ENCODE measurements around the gene PTPRN2.
"Not testable (repeated sequence)": the region's sequence is repeated elsewhere in the genome, so short reads cannot be mapped to it uniquely, and the experiment has no call there.

Gene PTPRN2

DNA sequence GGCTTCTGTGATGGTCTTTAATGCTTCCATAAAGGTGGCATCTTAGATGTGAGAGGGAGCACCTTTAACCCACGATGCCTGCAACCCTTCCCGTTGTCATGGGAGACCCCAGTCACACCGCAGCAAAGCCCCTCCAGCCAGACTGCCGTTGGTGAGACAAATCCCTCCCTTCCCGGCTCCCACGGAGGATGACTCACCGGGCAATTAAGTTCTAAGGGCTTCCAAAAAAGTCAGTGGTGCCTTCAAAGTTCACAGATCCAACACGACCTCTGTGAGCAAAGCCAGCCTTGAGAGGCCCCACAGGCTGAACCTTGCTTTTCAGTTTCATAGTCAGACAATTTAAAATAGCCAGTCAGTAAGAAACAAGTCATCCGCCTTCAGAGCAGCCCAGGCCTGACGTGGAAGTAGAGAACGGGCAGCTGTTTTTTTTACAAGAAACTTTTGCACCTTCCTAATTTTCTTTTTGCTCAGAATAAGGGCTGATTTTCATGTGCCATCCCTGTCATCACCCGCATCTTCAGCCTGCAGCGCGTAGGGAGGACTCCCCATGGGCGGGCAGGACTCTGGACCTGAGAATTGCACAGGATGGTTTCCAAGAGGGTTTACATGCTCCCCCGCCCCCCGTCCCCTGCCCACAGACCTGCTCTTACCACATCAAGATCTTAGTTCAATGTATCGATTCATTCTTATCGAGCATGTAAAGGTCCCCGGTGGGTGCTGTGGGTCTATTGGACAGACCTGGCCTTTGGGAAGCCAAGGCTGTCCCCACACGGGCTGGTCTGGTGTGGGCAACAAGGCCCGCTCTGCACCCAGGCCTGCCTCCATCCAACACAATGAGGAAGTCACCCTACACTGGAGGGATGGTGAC lies 916.9 kb downstream of the PTPRN2 start:
- DNase-seq (ENCODE audit: insufficient read length, low spot score) = no peak
- no peak for FAIRE-seq

- no peak for FAIRE-seq
These were observed 917.8 kb downstream of the PTPRN2 start for GRCh38 chr7:157669768-157670351.

GRCh38 chr7:157668884-157669767 lies 918.5 kb downstream of the PTPRN2 start:
- no peak for FAIRE-seq
- no peak for DNase-seq (ENCODE audit: insufficient read length, low spot score)

More at GRCh38 chr7:157669768-157670351, 917.8 kb downstream of the PTPRN2 start:
- no peak for DNase-seq (ENCODE audit: insufficient read length, low spot score)

- no peak for DNase-seq (ENCODE audit: insufficient read length, low spot score)
- FAIRE-seq = no peak
These were observed 919.3 kb downstream of the PTPRN2 start for GRCh38 chr7:157668221-157668883.

GRCh38 chr7:157667731-157668130 lies 919.9 kb downstream of the PTPRN2 start:
- no peak for FAIRE-seq
- DNase-seq (ENCODE audit: insufficient read length, low spot score) = no peak

GRCh38 chr7:157667261-157667660 lies 920.4 kb downstream of the PTPRN2 start:
- FAIRE-seq (no peak), DNase-seq (ENCODE audit: insufficient read length, low spot score) (no peak)

GRCh38 chr7:157666530-157667040 lies 921.0 kb downstream of the PTPRN2 start:
- DNase-seq (ENCODE audit: insufficient read length, low spot score) = no peak
- FAIRE-seq = no peak

DNA sequence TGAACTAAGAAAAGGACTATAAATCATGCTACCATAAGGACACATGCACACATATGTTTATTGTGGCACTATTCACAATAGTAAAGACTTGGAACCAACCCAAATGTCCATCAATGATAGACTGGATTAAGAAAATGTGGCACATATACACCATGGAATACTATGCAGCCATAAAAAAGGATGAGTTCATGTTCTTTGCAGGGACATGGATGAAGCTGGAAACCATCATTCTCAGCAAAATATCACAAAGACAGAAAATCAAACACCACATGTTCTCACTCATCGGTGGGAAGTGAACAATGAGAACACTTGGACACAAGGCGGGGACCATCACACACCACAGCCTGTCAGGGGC lies 922.0 kb downstream of the PTPRN2 start:
- FAIRE-seq; DNase-seq (ENCODE audit: insufficient read length, low spot score): not testable (repeated sequence)

DNA sequence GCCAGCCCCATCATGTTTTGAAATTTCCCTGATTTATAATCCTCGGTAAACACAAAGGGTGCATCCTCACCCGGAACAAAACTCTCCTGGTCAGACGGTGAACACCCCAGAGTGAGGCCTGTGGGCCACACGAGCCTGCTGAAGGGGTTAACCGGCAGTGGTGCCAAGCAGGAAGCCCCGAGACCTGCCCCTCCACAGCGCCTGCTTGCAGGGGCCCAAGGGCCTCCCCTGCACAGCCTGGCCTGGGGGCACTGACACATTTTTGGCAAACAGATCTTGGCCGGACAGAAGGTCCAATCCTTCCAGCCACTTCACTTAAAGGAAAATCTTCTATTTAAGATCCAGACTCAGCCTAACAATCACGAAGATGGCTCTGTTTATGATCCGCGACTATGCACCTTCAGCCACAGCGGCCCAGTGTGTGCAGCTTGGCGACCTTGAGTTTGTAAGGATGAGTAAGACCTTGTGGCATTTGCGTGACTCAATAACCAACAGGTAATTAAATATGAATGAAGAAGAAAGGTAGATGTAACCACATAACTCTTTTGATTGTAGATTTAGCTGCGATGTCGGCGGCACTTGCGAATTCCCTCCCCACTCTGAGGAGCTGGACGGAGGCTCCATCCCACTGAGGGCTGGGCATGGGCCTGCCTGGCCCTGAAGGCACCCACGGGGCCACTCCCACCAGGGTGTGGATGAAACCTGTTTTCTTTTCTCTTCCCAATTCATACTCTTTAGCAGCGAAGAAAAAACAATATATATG lies 922.6 kb downstream of the PTPRN2 start:
- FAIRE-seq (no peak), DNase-seq (ENCODE audit: insufficient read length, low spot score) (no peak)

GRCh38 chr7:157664034-157664433 lies 923.6 kb downstream of the PTPRN2 start:
- FAIRE-seq (no peak), DNase-seq (ENCODE audit: insufficient read length, low spot score) (no peak)

- DNase-seq (ENCODE audit: insufficient read length, low spot score) (no peak), FAIRE-seq (no peak)
These were observed 924.5 kb downstream of the PTPRN2 start for GRCh38 chr7:157662981-157663716.

DNA sequence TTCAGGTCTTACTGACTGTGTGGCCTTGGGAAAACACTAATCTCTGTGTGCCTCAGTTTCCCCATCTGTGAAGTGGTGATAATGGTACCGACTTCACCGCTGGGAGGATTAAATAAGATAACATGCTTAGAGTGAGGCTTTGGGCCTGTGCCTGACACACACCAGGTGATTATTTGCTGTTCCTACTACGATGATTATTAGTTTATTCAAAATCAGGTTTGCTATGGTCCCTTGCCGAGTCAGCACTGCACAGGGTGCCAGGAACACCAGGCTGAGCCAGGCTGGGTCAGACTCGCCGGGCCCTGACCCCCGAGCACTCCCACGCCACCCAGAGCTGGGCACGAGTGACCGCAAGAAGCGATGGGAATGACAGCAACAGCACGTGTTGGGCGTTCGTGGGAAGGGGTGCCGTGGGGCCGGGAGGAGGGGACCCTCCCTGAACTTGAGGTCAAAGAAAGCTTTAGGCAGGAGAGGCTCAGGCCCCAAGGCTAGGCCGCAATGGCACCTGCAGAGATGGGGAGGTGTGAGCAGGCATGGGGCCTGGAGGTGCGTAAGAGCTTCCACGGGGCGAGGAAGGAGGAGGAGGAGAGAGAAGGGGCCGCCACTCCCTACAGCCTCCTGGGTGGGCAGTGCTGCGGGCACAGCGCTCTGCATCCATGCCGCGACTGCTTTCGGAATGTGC lies 925.4 kb downstream of the PTPRN2 start:
- DNase-seq (ENCODE audit: insufficient read length, low spot score) (no peak), FAIRE-seq (no peak)

DNA sequence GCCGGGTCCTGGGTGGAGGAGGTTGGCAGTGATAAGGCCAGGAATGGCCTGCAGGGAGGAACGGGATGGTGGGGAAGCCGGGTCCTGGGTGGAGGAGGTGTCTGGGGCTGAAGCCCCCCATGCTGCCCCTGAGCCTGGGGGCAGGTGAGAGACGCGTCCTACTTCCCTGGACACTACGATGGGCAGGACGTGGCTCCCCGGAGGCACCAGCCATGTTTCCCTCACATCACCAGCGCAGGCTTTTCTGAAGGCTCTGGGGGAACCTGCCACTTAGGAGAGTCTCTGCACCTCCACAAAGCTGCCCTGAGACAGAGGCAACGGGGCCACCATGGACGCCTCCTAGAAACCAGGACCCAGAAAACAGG lies 926.0 kb downstream of the PTPRN2 start:
- no peak for FAIRE-seq
- DNase-seq (ENCODE audit: insufficient read length, low spot score) = no peak

DNA sequence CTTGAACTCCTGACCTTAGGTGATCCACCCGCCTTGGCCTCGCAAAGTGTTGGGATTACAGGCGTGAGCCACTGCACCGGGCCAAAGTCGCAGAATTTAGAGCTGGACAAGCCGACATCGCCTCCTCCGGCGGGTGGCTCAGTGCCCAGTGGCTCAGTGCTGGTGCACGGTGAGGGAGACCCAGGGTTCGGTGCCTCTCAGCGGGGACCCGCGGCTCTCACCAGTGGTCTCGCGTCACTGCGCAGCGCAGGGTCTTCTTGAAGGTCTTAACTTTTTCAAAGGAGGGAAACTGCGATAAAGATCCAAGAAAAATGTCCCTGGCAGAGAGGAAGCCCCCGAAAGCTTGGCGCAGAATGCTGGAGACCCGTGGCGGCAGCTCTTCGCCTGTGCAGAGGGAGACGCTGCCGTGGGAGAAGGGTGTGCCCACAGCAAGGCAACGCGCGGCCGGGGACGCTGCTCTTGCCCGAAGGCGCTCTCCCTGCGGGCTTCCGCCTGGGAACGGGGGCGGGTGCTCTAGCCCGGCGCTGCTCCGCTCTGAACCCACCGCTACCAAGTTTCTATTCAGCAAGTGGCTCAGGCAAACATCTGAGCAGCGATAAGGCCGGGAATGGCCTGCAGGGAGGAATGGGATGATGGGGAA lies 926.5 kb downstream of the PTPRN2 start:
- no peak for FAIRE-seq
- no peak for DNase-seq (ENCODE audit: insufficient read length, low spot score)

DNA sequence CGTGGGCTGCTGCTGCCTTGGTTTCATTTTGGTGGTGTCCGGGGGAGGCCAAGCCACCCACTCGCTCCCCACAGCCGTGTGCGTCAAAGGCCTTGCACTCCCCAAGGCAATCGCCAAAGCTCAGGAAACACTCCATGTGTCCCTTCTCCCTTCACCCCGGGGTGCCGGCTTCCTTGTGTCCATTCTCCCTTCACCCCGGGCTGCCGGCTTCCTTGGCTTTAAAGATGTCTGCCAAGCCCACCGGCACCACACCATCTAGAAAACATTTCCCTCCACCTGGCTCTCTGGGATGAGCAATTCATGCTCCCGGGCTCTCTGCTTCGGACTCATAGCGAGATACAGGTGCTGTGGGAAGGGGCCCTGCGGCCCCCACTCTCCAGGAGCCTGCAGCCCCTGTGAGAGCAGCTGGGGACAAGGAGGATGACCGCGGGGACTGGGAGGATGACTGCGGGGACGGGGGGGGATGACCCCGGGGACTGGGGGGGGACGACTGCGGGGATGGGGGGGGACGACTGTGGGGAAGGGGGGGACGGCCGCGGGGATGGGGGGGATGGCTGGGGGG lies 928.7 kb downstream of the PTPRN2 start:
- DNase-seq (ENCODE audit: insufficient read length, low spot score) = no peak
- FAIRE-seq = no peak

DNA sequence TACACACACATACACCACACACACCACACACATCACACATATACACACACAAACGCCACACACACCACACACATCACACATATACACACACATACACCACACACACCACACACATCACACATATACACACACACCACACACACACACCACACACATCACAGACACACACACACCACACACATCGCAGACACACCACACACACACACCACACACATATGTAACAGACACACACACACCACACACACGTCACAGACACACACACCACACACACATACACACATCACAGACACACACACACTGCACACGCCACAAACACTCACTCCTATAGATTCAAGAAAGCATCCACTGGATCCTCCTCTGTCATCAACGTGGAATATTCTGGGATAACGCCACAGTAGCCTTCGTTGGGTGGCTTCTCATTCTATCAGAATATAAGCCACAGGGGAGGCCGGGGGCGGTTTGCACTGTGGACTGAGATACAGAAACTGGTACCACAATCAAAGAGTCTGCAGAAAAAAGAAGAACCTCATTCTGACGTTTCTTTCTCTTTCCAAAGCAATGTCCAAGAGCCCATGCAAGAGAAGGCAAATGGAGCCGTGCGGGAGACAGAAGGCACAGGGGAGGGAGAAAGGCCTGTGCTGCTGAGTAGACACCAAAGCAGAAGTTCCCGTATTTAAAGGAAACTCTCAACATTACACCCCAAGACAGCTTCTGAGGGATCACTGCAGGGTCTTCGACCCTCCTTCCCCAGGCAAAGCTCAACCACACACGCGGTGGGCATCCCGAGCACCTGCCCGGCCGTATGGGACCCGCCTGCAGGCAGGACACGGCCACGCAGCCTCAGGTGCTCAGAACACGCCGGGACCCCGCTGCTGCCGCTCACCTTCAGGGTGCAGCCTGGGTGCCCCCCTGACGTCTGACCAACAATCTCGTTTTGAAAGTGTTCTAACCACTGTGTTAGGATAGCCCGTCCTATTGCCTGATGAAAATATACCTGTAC lies 929.6 kb downstream of the PTPRN2 start:
- DNase-seq (ENCODE audit: insufficient read length, low spot score) (no peak), FAIRE-seq (peak; percentile 99)
